Type B pancreatic cell (in vitro differentiated cells): ENCODE results near the gene HBZ. TPM values are rescaled to one million over a fixed set of nuclear protein-coding genes. Genes with fewer than 3 reads are reported as not detected.

Source experiments
- DNase-seq: peaks from one replicate; pipeline ENCODE4 v3.0.0; 2021; ENCODE audit warnings: mixed read lengths; ENCODE audit not compliant: unreplicated experiment; ENCODE audit errors: extremely low spot score
- H3K27ac Mint-ChIP-seq: 2 replicates; pipeline ENCODE4 v1.8.0; 2021; ENCODE audit warnings: mild to moderate bottlenecking, mixed read lengths
- H3K27me3 Mint-ChIP-seq: 2 replicates; pipeline ENCODE4 v1.8.0; 2021; ENCODE audit warnings: mixed read lengths
- H3K36me3 Mint-ChIP-seq: 2 replicates; pipeline ENCODE4 v1.8.0; 2021; ENCODE audit warnings: mixed read lengths
- H3K4me1 Mint-ChIP-seq: one replicate; pipeline ENCODE4 v1.8.0; 2021; ENCODE audit warnings: mixed read lengths; ENCODE audit not compliant: unreplicated experiment
- H3K4me3 Mint-ChIP-seq: 2 replicates; pipeline ENCODE4 v1.8.0; 2021; ENCODE audit warnings: mild to moderate bottlenecking, mixed read lengths
- H3K9me3 Mint-ChIP-seq: 2 replicates; pipeline ENCODE4 v1.8.0; 2021; ENCODE audit warnings: mixed read lengths
- CTCF ChIP-seq: fragments of 200-600 bp; sonication (generic); conservative IDR thresholded peaks from 2 replicates; pipeline ENCODE4 v1.5.0; 2021; ENCODE audit warnings: antibody characterized with exemption, mild to moderate bottlenecking
- total RNA-seq: library from RNA; stranded (reverse); gene quantifications from 2 replicates; pipeline ENCODE4 v1.2.1, GENCODE V29; 2021; ENCODE audit warnings: low replicate concordance

HBZ gene
- total RNA-seq, 1 donor from 2014 or later, result not detected

- no peak for TF ChIP-seq CTCF
- DNase-seq, result no peak
- H3K4me3 Mint-ChIP-seq, result peak overlapping the region; percentile 65
- no peaks in the 10 kb centered on the region for H3K36me3 Mint-ChIP-seq
- H3K27me3 Mint-ChIP-seq, result peaks cover 57% of the 10 kb centered on the region
- no peaks in the 10 kb centered on the region for H3K9me3 Mint-ChIP-seq
- peaks cover 6% of the 10 kb centered on the region for H3K4me1 Mint-ChIP-seq
- H3K27ac Mint-ChIP-seq, result no peak overlapping the region
Observed at GRCh38 chr16:177394-177822, 25.0 kb downstream of the HBZ start.

GRCh38 chr16:177981-178667 is 25.7 kb downstream of the HBZ start:
- H3K9me3 Mint-ChIP-seq, result no peaks in the 10 kb centered on the region
- H3K27me3 Mint-ChIP-seq, result peaks cover 57% of the 10 kb centered on the region
- H3K36me3 Mint-ChIP-seq, result no peaks in the 10 kb centered on the region
- H3K4me1 Mint-ChIP-seq, result peaks cover 6% of the 10 kb centered on the region
- peak overlapping the region; percentile 65 for H3K4me3 Mint-ChIP-seq
- no peak for TF ChIP-seq CTCF
- DNase-seq, result no peak
- H3K27ac Mint-ChIP-seq, result no peak overlapping the region

- Mint-ChIP-seq H3K9me3 (no peaks in the 10 kb centered on the region), H3K27me3 (peaks cover 52% of the 10 kb centered on the region), H3K4me1 (peaks cover 6% of the 10 kb centered on the region), H3K4me3 (no peak overlapping the region), H3K27ac (no peak overlapping the region), H3K36me3 (no peaks in the 10 kb centered on the region)
- DNase-seq, result no peak
- TF ChIP-seq CTCF, result no peak
Observed at GRCh38 chr16:178668-179015, 26.2 kb downstream of the HBZ start.

GRCh38 chr16:179211-180092 is 27.0 kb downstream of the HBZ start:
- Mint-ChIP-seq H3K27me3 (peaks cover 45% of the 10 kb centered on the region), H3K9me3 (no peaks in the 10 kb centered on the region), H3K27ac (no peak overlapping the region), H3K4me3 (peak overlapping the region; percentile 65), H3K36me3 (no peaks in the 10 kb centered on the region), H3K4me1 (peaks cover 6% of the 10 kb centered on the region)
- no peak for DNase-seq
- no peak for TF ChIP-seq CTCF

- Mint-ChIP-seq H3K4me1 (peaks cover 6% of the 10 kb centered on the region), H3K27ac (no peak within 1 kb of the TSS), H3K36me3 (no peaks in the 10 kb centered on the region), H3K27me3 (peaks cover 37% of the 10 kb centered on the region), H3K9me3 (no peaks in the 10 kb centered on the region), H3K4me3 (peak within 1 kb of the TSS; percentile 65)
- peak; percentile 78 for TF ChIP-seq CTCF
- DNase-seq, result peak; percentile 79
Observed at GRCh38 chr16:180101-180675, 27.7 kb downstream of the HBZ start, which contains the start of gene HBQ1. Gene HBQ1 (plus strand): TSS chr16:180459. CDS start chr16:180487, 28 bp downstream.
